GM23338 (cell line): ENCODE measurements around the gene STAB2. TPM values are rescaled to one million over a fixed set of nuclear protein-coding genes. Genes with fewer than 3 reads are reported as not detected.

Experiments
- ATAC-seq: fragments of 200-7000 bp; cut with Tn5 transposase; 3 replicates; pipeline ENCODE4 v1.9.1; 2020
- DNase-seq: peaks from one replicate; pipeline ENCODE4 v3.0.0-alpha.2; 2015; ENCODE audit warnings: low spot score
- H2AFZ ChIP-seq: fragments of 200-600 bp; sonication (generic); 2 replicates; pipeline ENCODE4 v1.8.0; 2016; ENCODE audit warnings: antibody characterized with exemption, mild to moderate bottlenecking, moderate library complexity
- H3F3A ChIP-seq: fragments of 200-600 bp; sonication (generic); replicated peaks from 2 replicates; pipeline ENCODE4 v1.8.0; 2017; ENCODE audit warnings: antibody characterized with exemption, mixed run types, low read depth
- H3K27ac ChIP-seq: fragments of 200-600 bp; sonication (generic); 2 replicates; pipeline ENCODE4 v1.6.1; 2016; ENCODE audit warnings: low read depth
- H3K27me3 ChIP-seq: fragments of 200-600 bp; sonication (generic); 2 replicates; pipeline ENCODE4 v1.8.0; 2016; ENCODE audit warnings: mild to moderate bottlenecking, mixed run types, moderate library complexity; ENCODE audit not compliant: insufficient read depth
- H3K36me3 ChIP-seq: fragments of 200-600 bp; sonication (generic); 2 replicates; pipeline ENCODE4 v1.8.0; 2016; ENCODE audit warnings: mild to moderate bottlenecking; ENCODE audit not compliant: insufficient read depth
- H3K4me1 ChIP-seq: fragments of 200-600 bp; sonication (generic); 2 replicates; pipeline ENCODE4 v1.8.0; 2016; ENCODE audit warnings: mild to moderate bottlenecking, moderate library complexity; ENCODE audit not compliant: insufficient read depth
- H3K4me2 ChIP-seq: fragments of 200-600 bp; sonication (generic); 2 replicates; pipeline ENCODE4 v1.7.1; 2017; ENCODE audit warnings: mixed run types
- H3K4me3 ChIP-seq: fragments of 200-600 bp; sonication (generic); 2 replicates; pipeline ENCODE4 v1.6.1; 2016; ENCODE audit warnings: mixed run types
- H3K79me2 ChIP-seq: fragments of 200-600 bp; sonication (generic); replicated peaks from 2 replicates; pipeline ENCODE4 v1.8.0; 2017; ENCODE audit warnings: mild to moderate bottlenecking; ENCODE audit not compliant: insufficient read depth
- H3K9me2 ChIP-seq: fragments of 200-600 bp; sonication (generic); 2 replicates; pipeline ENCODE4 v1.8.0; 2017; ENCODE audit not compliant: insufficient read depth
- H4K20me1 ChIP-seq: fragments of 200-600 bp; sonication (generic); replicated peaks from 2 replicates; pipeline ENCODE4 v1.8.0; 2017; ENCODE audit warnings: mild to moderate bottlenecking; ENCODE audit not compliant: insufficient read depth
- H3K27ac Mint-ChIP-seq: 2 replicates; pipeline ENCODE4 v1.8.0; 2020; ENCODE audit warnings: inconsistent platforms, mild to moderate bottlenecking, moderate library complexity, mixed read lengths
- H3K27me3 Mint-ChIP-seq: 3 replicates; pipeline ENCODE4 v1.8.0; 2022; ENCODE audit warnings: low read depth, mild to moderate bottlenecking, moderate library complexity, mixed read lengths, inconsistent platforms; ENCODE audit not compliant: insufficient read depth, poor library complexity
- H3K36me3 Mint-ChIP-seq: 3 replicates; pipeline ENCODE4 v1.8.0; 2021; ENCODE audit warnings: low read depth, mild to moderate bottlenecking, inconsistent platforms, moderate library complexity, mixed read lengths
- H3K4me1 Mint-ChIP-seq: 3 replicates; pipeline ENCODE4 v1.8.0; 2020; ENCODE audit warnings: mild to moderate bottlenecking, inconsistent platforms, mixed read lengths
- H3K4me3 Mint-ChIP-seq: 3 replicates; pipeline ENCODE4 v1.8.0; 2021; ENCODE audit warnings: moderate library complexity, mild to moderate bottlenecking, inconsistent platforms, mixed read lengths
- H3K9me3 Mint-ChIP-seq: 3 replicates; pipeline ENCODE4 v1.8.0; 2020; ENCODE audit warnings: moderate library complexity, mild to moderate bottlenecking, inconsistent platforms, mixed read lengths
- CREB1 ChIP-seq: fragments of 250-450 bp; sonication (Bioruptor Pico); IDR thresholded peaks from 2 replicates; pipeline ENCODE4 v1.5.0; 2020; ENCODE audit warnings: low read depth, mild to moderate bottlenecking, moderate library complexity
- CTCF ChIP-seq, 2 experiments: fragments of 200-600 bp in 1 of 2; sonication (generic) in 1 of 2; conservative IDR thresholded peaks; 2 replicates each; pipeline versions ENCODE4 v1.5.1 to v1.6.1; 2016 to 2017; ENCODE audit warnings: antibody characterized with exemption in 2 of 2, low read depth in 2 of 2, mild to moderate bottlenecking in 2 of 2, moderate library complexity in 1 of 2
- ETS1 ChIP-seq: IDR thresholded peaks from 2 replicates; pipeline ENCODE4 v1.6.1; 2016; ENCODE audit warnings: antibody characterized with exemption
- EZH2 ChIP-seq: fragments of 200-600 bp; sonication (generic); IDR thresholded peaks from one replicate; pipeline ENCODE4 v1.8.0; 2017; ENCODE audit warnings: antibody characterized with exemption, mild to moderate bottlenecking, low read depth; ENCODE audit not compliant: unreplicated experiment
- EZH2phosphoT487 ChIP-seq: fragments of 200-600 bp; sonication (generic); IDR thresholded peaks from one replicate; pipeline ENCODE4 v1.8.1; 2018; ENCODE audit warnings: antibody characterized with exemption; ENCODE audit not compliant: unreplicated experiment
- JUNB ChIP-seq: IDR thresholded peaks from one replicate; pipeline ENCODE4 v1.6.1; 2016; ENCODE audit warnings: antibody characterized with exemption; ENCODE audit not compliant: unreplicated experiment
- NANOG ChIP-seq: IDR thresholded peaks from 2 replicates; pipeline ENCODE4 v1.6.1; 2016; ENCODE audit warnings: antibody characterized with exemption, borderline replicate concordance
- POLR2AphosphoS5 ChIP-seq: IDR thresholded peaks from 2 replicates; pipeline ENCODE4 v1.6.1; 2016; ENCODE audit warnings: antibody characterized with exemption, low read depth
- REST ChIP-seq: IDR thresholded peaks from one replicate; pipeline ENCODE4 v1.6.1; 2018; ENCODE audit warnings: antibody characterized with exemption; ENCODE audit not compliant: unreplicated experiment
- STAT1 ChIP-seq: IDR thresholded peaks from one replicate; pipeline ENCODE4 v1.6.1; 2016; ENCODE audit warnings: antibody characterized with exemption; ENCODE audit not compliant: unreplicated experiment
- ZNF114 ChIP-seq: fragments of 250-450 bp; sonication (Bioruptor Pico); IDR thresholded peaks from 2 replicates; pipeline ENCODE4 v1.5.0; 2020; ENCODE audit warnings: mild to moderate bottlenecking, moderate library complexity
- ZNF331 ChIP-seq: fragments of 250-450 bp; sonication (Bioruptor Pico); IDR thresholded peaks from 2 replicates; pipeline ENCODE4 v1.5.0; 2020; ENCODE audit warnings: low read depth, mild to moderate bottlenecking, moderate library complexity
- ZNF462 ChIP-seq: fragments of 250-450 bp; sonication (Bioruptor Pico); IDR thresholded peaks from 2 replicates; pipeline ENCODE4 v1.5.0; 2020; ENCODE audit warnings: mild to moderate bottlenecking, moderate library complexity
- polyA plus RNA-seq: library from polyadenylated mRNA; unstranded; fragments of >200 nt; fragmentation: Nextera tagmentation; extraction: Ambion mirVana; gene quantifications from 2 replicates; pipeline ENCODE4 v1.2.1, GENCODE V29; 2016
- total RNA-seq: library from RNA; depleted of rRNA; stranded (reverse); fragments of >200 nt; shearing (Covaris generic); gene quantifications from 2 replicates; pipeline ENCODE4 v1.2.3, GENCODE V29; 2014

The STAB2 gene
- total and polyA plus RNA-seq, 2 experiments from 2014 or later: 0.14 TPM; not detected in 1

GRCh38 chr12:103756443-103756842 lies 169.4 kb downstream of the STAB2 start:
- H3K4me1 Mint-ChIP-seq: peaks cover 10% of the 10 kb centered on the region
- H3K79me2 ChIP-seq: no peaks in the 10 kb centered on the region
- ATAC-seq: no peak
- no peaks in the 10 kb centered on the region for H3K36me3 ChIP-seq
- H3K4me3 ChIP-seq: no peak overlapping the region
- H3K36me3 Mint-ChIP-seq: no peaks in the 10 kb centered on the region
- H3K9me3 Mint-ChIP-seq: no peaks in the 10 kb centered on the region
- H3K27ac ChIP-seq: no peak overlapping the region
- H3K9me2 ChIP-seq: no peaks in the 10 kb centered on the region
- no peaks in the 10 kb centered on the region for H4K20me1 ChIP-seq
- H3K4me3 Mint-ChIP-seq: no peak overlapping the region
- peaks cover 2% of the 10 kb centered on the region for H3K27me3 Mint-ChIP-seq
- no peak overlapping the region for H3K4me2 ChIP-seq
- DNase-seq: no peak
- H3K27me3 ChIP-seq: no peaks in the 10 kb centered on the region
- no peak overlapping the region for H2AFZ ChIP-seq
- H3K27ac Mint-ChIP-seq: no peak overlapping the region
- no peaks in the 10 kb centered on the region for H3K4me1 ChIP-seq
- TF ChIP-seq EZH2: no peak
- no peak for TF ChIP-seq ZNF331
- TF ChIP-seq ETS1: no peak
- TF ChIP-seq JUNB: no peak
- TF ChIP-seq REST: no peak
- no peak for TF ChIP-seq NANOG
- TF ChIP-seq EZH2phosphoT487: no peak
- no peak for TF ChIP-seq ZNF462
- TF ChIP-seq CTCF (conservative IDR thresholded peaks at IDR 0.05; ENCODE audit: low read depth in 2 of 2): no peak
- no peak for TF ChIP-seq CREB1 (CRISPR knock-in tag)
- no peak for TF ChIP-seq STAT1
- TF ChIP-seq POLR2AphosphoS5: no peak
- no peak for TF ChIP-seq ZNF114 (CRISPR knock-in tag)
- H3F3A ChIP-seq: no peaks in the 10 kb centered on the region
